ENCODE data around the gene KCNIP3.

KCNIP3 gene

DNA sequence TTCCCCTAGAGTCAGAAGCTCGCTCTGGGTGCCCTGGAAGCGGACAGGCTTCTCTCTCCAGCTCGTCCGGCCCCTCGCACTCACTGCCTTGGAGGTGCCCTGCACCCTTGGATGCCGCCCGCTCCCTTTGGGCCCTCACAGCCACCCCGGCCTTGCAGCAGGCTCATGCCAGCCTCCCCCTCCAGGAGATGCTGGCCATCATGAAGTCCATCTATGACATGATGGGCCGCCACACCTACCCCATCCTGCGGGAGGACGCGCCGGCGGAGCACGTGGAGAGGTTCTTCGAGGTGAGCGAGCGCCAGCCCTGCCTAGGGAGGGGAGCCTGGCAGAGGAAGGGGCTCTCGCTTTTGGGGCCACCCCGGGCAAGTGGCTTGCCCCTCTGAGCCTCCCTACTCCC is 85.0 kb downstream of the KCNIP3 start:
- Histone ChIP-seq H3K36me3 (ENCODE audit: control insufficient read depth in 2 of 2, insufficient read depth in 1 of 2, low read length in 2 of 2) (no peaks in the 10 kb centered on the region), H3K4me1 (ENCODE audit: control insufficient read depth, insufficient read depth, low read length) (no peaks in the 10 kb centered on the region), H3K4me3 (ENCODE audit: low read depth, low read length) (no peak overlapping the region), H3K27ac (ENCODE audit: extremely low read depth, low read depth, low read length) (no peak overlapping the region), H3K9me3 (ENCODE audit: control insufficient read depth, insufficient read depth, low read depth, low read length) (no peaks in the 10 kb centered on the region)
- ChIA-PET POLR2A (no interaction called here), CTCF (no interaction called here)
- no peak for TF ChIP-seq ZXDB (tag by site-specific recombination; IDR thresholded peaks at IDR 0.05)
- TF ChIP-seq, protein P1, sequence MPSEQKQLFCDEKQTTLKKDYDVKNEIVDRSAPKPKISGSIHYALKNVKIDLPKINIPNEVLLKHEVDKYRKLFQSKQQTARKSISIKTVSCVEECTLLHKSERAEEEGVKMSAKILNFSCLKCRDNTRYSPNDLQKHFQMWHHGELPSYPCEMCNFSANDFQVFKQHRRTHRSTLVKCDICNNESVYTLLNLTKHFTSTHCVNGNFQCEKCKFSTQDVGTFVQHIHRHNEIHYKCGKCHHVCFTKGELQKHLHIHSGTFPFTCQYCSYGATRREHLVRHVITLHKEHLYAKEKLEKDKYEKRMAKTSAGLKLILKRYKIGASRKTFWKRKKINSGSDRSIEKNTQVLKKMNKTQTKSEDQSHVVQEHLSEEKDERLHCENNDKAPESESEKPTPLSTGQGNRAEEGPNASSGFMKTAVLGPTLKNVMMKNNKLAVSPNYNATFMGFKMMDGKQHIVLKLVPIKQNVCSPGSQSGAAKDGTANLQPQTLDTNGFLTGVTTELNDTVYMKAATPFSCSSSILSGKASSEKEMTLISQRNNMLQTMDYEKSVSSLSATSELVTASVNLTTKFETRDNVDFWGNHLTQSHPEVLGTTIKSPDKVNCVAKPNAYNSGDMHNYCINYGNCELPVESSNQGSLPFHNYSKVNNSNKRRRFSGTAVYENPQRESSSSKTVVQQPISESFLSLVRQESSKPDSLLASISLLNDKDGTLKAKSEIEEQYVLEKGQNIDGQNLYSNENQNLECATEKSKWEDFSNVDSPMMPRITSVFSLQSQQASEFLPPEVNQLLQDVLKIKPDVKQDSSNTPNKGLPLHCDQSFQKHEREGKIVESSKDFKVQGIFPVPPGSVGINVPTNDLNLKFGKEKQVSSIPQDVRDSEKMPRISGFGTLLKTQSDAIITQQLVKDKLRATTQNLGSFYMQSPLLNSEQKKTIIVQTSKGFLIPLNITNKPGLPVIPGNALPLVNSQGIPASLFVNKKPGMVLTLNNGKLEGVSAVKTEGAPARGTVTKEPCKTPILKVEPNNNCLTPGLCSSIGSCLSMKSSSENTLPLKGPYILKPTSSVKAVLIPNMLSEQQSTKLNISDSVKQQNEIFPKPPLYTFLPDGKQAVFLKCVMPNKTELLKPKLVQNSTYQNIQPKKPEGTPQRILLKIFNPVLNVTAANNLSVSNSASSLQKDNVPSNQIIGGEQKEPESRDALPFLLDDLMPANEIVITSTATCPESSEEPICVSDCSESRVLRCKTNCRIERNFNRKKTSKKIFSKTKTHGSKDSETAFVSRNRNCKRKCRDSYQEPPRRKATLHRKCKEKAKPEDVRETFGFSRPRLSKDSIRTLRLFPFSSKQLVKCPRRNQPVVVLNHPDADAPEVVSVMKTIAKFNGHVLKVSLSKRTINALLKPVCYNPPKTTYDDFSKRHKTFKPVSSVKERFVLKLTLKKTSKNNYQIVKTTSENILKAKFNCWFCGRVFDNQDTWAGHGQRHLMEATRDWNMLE (tag by site-specific recombination; conservative IDR thresholded peaks at IDR 0.05; ENCODE audit: low read depth): no peak
- TF ChIP-seq ZNF24 (tag by site-specific recombination; IDR thresholded peaks at IDR 0.05): no peak
- TF ChIP-seq ZFP69B (tag by site-specific recombination; IDR thresholded peaks at IDR 0.05): no peak
- no peak for TF ChIP-seq ZNF133 (tag by site-specific recombination; IDR thresholded peaks at IDR 0.05)
- TF ChIP-seq ZNF423 (tag by site-specific recombination; IDR thresholded peaks at IDR 0.05): no peak
- no peak for TF ChIP-seq ZNF623 (tag by site-specific recombination; IDR thresholded peaks at IDR 0.05)
- no peak for TF ChIP-seq ZBTB20 (tag by site-specific recombination; IDR thresholded peaks at IDR 0.05)
- TF ChIP-seq ZNF645 (tag by site-specific recombination; IDR thresholded peaks at IDR 0.05): no peak

DNA sequence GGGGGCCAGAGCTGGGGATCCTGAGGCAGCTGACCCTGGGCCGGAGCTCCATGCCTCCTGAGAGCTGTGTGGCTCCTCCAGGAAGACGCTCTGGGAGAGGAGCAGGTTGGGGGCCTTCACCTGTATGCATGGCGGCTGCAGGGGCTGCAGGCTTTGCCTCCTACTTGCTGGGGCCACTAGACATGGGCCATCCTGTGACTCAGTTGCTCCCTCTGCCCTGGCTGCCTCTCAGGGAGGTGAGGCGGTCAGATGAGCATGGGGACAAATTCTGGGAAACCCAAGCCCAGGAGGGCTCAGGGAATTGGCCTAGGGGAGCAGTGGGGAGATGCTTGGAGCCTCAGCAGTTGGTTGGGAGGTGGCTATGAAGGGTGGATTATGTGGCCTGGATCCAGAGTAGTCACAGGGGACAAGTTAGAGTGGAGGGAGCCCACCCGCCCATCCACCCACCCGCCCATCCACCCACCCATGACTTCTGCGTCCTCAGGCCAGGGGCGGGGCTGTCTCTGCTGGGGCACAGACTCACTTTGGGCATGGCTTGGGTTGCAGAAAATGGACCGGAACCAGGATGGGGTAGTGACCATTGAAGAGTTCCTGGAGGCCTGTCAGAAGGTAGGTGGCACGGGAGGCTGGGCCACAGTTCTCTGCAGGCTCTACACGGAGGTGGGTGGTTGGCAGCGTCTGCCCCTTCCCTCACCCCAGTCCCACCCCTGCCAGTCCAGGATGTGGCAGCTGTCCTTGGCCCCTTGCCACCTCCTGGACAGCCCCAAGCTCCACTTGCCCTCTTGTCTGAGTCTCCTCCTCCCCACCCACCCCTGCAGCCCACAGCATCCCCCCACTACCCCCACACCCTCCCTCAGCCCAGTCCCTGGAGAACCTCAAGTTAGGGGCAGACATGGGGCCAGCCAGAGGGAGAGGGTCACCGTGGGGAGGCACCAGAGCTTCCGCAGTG is 85.8 kb downstream of the KCNIP3 start:
- ChIA-PET CTCF (no interaction called here), POLR2A (no interaction called here)
- H3K27ac ChIP-seq (ENCODE audit: extremely low read depth, low read depth, low read length): no peak overlapping the region
- H3K9me3 ChIP-seq (ENCODE audit: control insufficient read depth, insufficient read depth, low read depth, low read length): no peaks in the 10 kb centered on the region
- H3K4me1 ChIP-seq (ENCODE audit: control insufficient read depth, insufficient read depth, low read length): no peaks in the 10 kb centered on the region
- no peaks in the 10 kb centered on the region for H3K36me3 ChIP-seq (ENCODE audit: control insufficient read depth in 2 of 2, insufficient read depth in 1 of 2, low read length in 2 of 2)
- TF ChIP-seq, protein P2, sequence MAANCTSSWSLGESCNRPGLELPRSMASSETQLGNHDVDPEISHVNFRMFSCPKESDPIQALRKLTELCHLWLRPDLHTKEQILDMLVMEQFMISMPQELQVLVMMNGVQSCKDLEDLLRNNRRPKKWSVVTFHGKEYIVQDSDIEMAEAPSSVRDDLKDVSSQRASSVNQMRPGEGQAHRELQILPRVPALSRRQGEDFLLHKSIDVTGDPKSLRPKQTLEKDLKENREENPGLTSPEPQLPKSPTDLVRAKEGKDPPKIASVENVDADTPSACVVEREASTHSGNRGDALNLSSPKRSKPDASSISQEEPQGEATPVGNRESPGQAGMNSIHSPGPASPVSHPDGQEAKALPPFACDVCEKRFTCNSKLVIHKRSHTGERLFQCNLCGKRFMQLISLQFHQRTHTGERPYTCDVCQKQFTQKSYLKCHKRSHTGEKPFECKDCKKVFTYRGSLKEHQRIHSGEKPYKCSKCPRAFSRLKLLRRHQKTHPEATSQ (tag by site-specific recombination; IDR thresholded peaks at IDR 0.05): no peak
- TF ChIP-seq ZNF366 (tag by site-specific recombination; conservative IDR thresholded peaks at IDR 0.05) (no peak), ZBTB20 (tag by site-specific recombination; IDR thresholded peaks at IDR 0.05) (no peak), PBX3 (CRISPR knock-in tag; IDR thresholded peaks at IDR 0.05) (no peak), ZNF138 (tag by site-specific recombination; IDR thresholded peaks at IDR 0.05; ENCODE audit: borderline replicate concordance) (no peak), ZNF701 (tag by site-specific recombination; IDR thresholded peaks at IDR 0.05) (no peak)
- TF ChIP-seq, protein P3, sequence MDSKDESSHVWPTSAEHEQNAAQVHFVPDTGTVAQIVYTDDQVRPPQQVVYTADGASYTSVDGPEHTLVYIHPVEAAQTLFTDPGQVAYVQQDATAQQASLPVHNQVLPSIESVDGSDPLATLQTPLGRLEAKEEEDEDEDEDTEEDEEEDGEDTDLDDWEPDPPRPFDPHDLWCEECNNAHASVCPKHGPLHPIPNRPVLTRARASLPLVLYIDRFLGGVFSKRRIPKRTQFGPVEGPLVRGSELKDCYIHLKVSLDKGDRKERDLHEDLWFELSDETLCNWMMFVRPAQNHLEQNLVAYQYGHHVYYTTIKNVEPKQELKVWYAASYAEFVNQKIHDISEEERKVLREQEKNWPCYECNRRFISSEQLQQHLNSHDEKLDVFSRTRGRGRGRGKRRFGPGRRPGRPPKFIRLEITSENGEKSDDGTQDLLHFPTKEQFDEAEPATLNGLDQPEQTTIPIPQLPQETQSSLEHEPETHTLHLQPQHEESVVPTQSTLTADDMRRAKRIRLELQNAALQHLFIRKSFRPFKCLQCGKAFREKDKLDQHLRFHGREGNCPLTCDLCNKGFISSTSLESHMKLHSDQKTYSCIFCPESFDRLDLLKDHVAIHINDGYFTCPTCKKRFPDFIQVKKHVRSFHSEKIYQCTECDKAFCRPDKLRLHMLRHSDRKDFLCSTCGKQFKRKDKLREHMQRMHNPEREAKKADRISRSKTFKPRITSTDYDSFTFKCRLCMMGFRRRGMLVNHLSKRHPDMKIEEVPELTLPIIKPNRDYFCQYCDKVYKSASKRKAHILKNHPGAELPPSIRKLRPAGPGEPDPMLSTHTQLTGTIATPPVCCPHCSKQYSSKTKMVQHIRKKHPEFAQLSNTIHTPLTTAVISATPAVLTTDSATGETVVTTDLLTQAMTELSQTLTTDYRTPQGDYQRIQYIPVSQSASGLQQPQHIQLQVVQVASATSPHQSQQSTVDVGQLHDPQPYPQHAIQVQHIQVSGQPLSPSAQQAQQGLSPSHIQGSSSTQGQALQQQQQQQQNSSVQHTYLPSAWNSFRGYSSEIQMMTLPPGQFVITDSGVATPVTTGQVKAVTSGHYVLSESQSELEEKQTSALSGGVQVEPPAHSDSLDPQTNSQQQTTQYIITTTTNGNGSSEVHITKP (tag by site-specific recombination; IDR thresholded peaks at IDR 0.05): no peak
- TF ChIP-seq, protein P4, sequence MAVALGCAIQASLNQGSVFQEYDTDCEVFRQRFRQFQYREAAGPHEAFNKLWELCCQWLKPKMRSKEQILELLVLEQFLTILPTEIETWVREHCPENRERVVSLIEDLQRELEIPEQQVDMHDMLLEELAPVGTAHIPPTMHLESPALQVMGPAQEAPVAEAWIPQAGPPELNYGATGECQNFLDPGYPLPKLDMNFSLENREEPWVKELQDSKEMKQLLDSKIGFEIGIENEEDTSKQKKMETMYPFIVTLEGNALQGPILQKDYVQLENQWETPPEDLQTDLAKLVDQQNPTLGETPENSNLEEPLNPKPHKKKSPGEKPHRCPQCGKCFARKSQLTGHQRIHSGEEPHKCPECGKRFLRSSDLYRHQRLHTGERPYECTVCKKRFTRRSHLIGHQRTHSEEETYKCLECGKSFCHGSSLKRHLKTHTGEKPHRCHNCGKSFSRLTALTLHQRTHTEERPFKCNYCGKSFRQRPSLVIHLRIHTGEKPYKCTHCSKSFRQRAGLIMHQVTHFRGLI (tag by site-specific recombination; IDR thresholded peaks at IDR 0.05): no peak
- TF ChIP-seq, protein P5, sequence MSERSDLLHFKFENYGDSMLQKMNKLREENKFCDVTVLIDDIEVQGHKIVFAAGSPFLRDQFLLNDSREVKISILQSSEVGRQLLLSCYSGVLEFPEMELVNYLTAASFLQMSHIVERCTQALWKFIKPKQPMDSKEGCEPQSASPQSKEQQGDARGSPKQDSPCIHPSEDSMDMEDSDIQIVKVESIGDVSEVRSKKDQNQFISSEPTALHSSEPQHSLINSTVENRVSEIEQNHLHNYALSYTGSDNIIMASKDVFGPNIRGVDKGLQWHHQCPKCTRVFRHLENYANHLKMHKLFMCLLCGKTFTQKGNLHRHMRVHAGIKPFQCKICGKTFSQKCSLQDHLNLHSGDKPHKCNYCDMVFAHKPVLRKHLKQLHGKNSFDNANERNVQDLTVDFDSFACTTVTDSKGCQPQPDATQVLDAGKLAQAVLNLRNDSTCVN (tag by site-specific recombination; optimal IDR thresholded peaks at IDR 0.05): no peak
- no peak overlapping the region for H3K4me3 ChIP-seq (ENCODE audit: low read depth, low read length)
